Activated T-helper 17 cell treated with anti-CD3 and anti-CD28 coated beads, Interleukin-2, amount 50 U/mL, for 72 hours (primary cell): ENCODE results near the gene OR10T2. TPM values are rescaled to one million over a fixed set of nuclear protein-coding genes. Genes with fewer than 3 reads are reported as not detected.

Experiments
- total RNA-seq, 2 donors: library from RNA; stranded (reverse); gene quantifications; one replicate each; pipeline ENCODE4 v1.2.3, GENCODE V29; 2022

The OR10T2 gene
- total RNA-seq, 2 donors from 2014 or later: not detected

Other genes with a start within 250 kb of the OR10T2 start
- not detected for gene CD1D, start 218.6 kb downstream of the OR10T2 start, total RNA-seq
- gene CD1A, start 145.0 kb downstream of the OR10T2 start, total RNA-seq: not detected
- gene CD1C, start 109.5 kb downstream of the OR10T2 start, total RNA-seq: not detected
- gene CD1B, start 67.9 kb downstream of the OR10T2 start, total RNA-seq: not detected
- gene CD1E, start 45.6 kb downstream of the OR10T2 start, total RNA-seq: not detected
- not detected for gene OR10K2, start 26.8 kb upstream of the OR10T2 start, total RNA-seq
- gene OR10K1, start 62.4 kb upstream of the OR10T2 start, total RNA-seq: not detected
- gene OR10R2, start 72.8 kb upstream of the OR10T2 start, total RNA-seq: not detected
- gene OR6Y1, start 154.9 kb upstream of the OR10T2 start, total RNA-seq: not detected
- gene OR6P1, start 171.1 kb upstream of the OR10T2 start, total RNA-seq: not detected
- not detected for gene OR10X1, start 180.4 kb upstream of the OR10T2 start, total RNA-seq
- gene OR10Z1, start 205.8 kb upstream of the OR10T2 start, total RNA-seq: not detected